ENCODE results near the gene IFI44L.

IFI44L gene

DNA sequence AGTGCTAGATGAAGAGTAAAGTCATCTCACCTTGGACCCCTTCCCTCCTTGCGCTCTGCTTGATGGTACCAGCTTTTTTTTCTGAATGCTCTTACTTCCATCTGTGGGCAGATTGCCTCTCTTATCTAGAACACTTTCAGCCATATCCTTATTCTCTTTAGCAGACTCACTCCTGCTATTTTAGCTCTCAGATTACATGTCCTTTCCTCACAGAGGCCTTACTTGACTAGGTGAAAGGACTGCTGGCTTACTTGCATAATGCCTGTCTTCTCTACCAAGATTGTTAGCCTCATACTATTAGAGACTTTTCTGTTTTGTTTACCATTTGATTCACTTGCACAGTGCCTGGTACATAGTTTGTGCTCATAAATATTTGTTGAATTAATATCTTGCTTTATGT lies 38.7 kb downstream of the IFI44L start:
- Mint-ChIP-seq H3K4me1 (ENCODE audit: low read depth) (peaks cover 25% of the 10 kb centered on the region), H3K27me3 (ENCODE audit: low read depth) (no peaks in the 10 kb centered on the region), H3K27ac (no peak overlapping the region), H3K4me3 (no peak overlapping the region), H3K9me3 (no peaks in the 10 kb centered on the region), H3K36me3 (ENCODE audit: low read depth) (peaks cover 71% of the 10 kb centered on the region)

DNA sequence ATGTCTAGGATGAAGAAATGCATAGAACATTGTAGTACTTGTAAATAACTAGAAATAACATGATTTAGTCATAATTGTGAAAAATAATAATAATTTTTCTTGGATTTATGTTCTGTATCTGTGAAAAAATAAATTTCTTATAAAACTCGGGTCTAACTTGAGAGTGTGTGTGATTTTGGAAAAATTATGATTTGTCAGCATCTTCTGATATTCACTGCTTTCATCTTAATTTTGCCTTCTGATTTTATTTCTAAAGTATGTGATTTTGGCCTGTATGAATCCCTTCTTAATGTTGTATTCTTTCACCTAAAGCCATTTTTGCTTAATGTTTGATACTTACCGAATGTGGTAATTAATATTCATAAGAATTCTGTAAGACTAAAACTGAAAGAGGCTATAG lies 43.7 kb downstream of the IFI44L start:
- H3K27ac Mint-ChIP-seq = no peak overlapping the region
- no peaks in the 10 kb centered on the region for H3K9me3 Mint-ChIP-seq
- no peaks in the 10 kb centered on the region for H3K27me3 Mint-ChIP-seq (ENCODE audit: low read depth)
- no peak overlapping the region for H3K4me3 Mint-ChIP-seq
- H3K4me1 Mint-ChIP-seq (ENCODE audit: low read depth) = peaks cover 7% of the 10 kb centered on the region
- peaks cover 52% of the 10 kb centered on the region for H3K36me3 Mint-ChIP-seq (ENCODE audit: low read depth)

GRCh38 chr1:78664763-78665162 lies 44.5 kb downstream of the IFI44L start:
- no peak overlapping the region for H3K4me3 Mint-ChIP-seq
- H3K27ac Mint-ChIP-seq = no peak overlapping the region
- H3K27me3 Mint-ChIP-seq (ENCODE audit: low read depth) = no peaks in the 10 kb centered on the region
- peaks cover 45% of the 10 kb centered on the region for H3K36me3 Mint-ChIP-seq (ENCODE audit: low read depth)
- no peaks in the 10 kb centered on the region for H3K9me3 Mint-ChIP-seq
- H3K4me1 Mint-ChIP-seq (ENCODE audit: low read depth) = peaks cover 2% of the 10 kb centered on the region

DNA sequence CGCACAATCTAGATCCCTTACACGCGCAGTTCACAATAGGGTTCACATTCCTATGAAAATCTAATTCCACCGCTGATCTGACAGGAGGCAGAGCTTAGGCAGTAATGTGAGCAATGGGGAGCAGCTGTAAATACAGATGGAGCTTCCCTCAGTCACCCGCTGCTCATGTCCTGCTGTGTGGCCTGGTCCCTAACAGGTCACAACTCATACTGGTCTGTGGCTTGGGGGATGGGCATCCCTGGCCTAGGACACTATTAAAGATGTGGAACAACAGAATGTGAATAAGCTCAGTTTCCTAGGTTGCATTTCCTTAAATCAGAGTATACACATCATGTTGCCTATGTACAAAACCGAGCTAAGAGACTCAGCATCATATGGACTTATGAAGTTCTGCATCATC lies 45.6 kb downstream of the IFI44L start:
- peaks cover 8% of the 10 kb centered on the region for H3K4me1 Mint-ChIP-seq (ENCODE audit: low read depth)
- H3K36me3 Mint-ChIP-seq (ENCODE audit: low read depth) = peaks cover 37% of the 10 kb centered on the region
- no peaks in the 10 kb centered on the region for H3K9me3 Mint-ChIP-seq
- no peak overlapping the region for H3K4me3 Mint-ChIP-seq
- H3K27ac Mint-ChIP-seq = no peak overlapping the region
- no peaks in the 10 kb centered on the region for H3K27me3 Mint-ChIP-seq (ENCODE audit: low read depth)

DNA sequence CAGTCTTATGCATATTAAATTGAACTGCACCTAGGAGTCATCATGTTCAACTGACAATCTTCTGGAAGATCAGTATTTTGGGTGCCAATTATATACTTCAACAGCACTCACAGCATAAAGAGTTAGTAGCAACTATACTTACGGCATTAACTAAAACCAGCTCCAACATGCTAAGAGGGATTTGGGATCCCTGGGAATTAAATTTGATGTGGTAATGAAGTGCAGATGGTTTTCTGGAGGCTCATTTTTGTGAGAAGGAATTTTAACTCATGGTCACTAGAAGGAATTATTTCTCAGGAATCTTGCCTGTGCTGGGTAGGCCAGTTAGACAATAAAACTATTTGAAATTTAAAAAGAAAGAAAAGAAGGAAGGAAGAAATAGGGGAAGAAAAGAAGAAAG lies 47.7 kb downstream of the IFI44L start:
- no peak overlapping the region for H3K27ac Mint-ChIP-seq
- peaks cover 23% of the 10 kb centered on the region for H3K36me3 Mint-ChIP-seq (ENCODE audit: low read depth)
- H3K9me3 Mint-ChIP-seq = no peaks in the 10 kb centered on the region
- peaks cover 17% of the 10 kb centered on the region for H3K4me1 Mint-ChIP-seq (ENCODE audit: low read depth)
- no peaks in the 10 kb centered on the region for H3K27me3 Mint-ChIP-seq (ENCODE audit: low read depth)
- no peak overlapping the region for H3K4me3 Mint-ChIP-seq

DNA sequence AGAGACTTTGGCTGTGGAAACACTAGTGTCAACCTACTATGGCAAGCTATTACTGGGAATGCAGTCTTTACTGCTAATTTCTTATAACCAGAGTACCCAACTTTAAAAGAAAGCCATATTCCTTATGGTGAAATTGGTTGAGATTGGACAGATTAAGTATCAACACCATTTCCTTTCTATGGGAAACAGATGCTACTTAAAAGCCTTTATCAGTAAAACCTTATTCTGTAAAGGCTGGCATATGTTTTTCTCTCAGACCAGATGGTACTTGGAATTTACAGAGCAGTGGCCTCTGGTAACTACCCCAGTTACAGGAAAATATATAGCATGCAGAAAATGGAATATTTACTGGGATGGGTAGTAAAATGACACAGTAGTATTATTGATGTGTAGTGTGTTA lies 48.2 kb downstream of the IFI44L start:
- Mint-ChIP-seq H3K27ac (no peak overlapping the region), H3K4me1 (ENCODE audit: low read depth) (peaks cover 17% of the 10 kb centered on the region), H3K9me3 (no peaks in the 10 kb centered on the region), H3K4me3 (no peak overlapping the region), H3K36me3 (ENCODE audit: low read depth) (peaks cover 18% of the 10 kb centered on the region), H3K27me3 (ENCODE audit: low read depth) (no peaks in the 10 kb centered on the region)

GRCh38 chr1:78672428-78672827 lies 52.2 kb downstream of the IFI44L start:
- Mint-ChIP-seq H3K27me3 (ENCODE audit: low read depth) (no peaks in the 10 kb centered on the region), H3K4me1 (ENCODE audit: low read depth) (peaks cover 21% of the 10 kb centered on the region), H3K27ac (no peak overlapping the region)

GRCh38 chr1:78673120-78673519 lies 52.9 kb downstream of the IFI44L start:
- peaks cover 1% of the 10 kb centered on the region for H3K36me3 Mint-ChIP-seq (ENCODE audit: low read depth)
- no peak overlapping the region for H3K4me3 Mint-ChIP-seq
- no peaks in the 10 kb centered on the region for H3K27me3 Mint-ChIP-seq (ENCODE audit: low read depth)
- H3K4me1 Mint-ChIP-seq (ENCODE audit: low read depth) = peaks cover 27% of the 10 kb centered on the region
- no peaks in the 10 kb centered on the region for H3K9me3 Mint-ChIP-seq
- H3K27ac Mint-ChIP-seq = no peak overlapping the region

More at GRCh38 chr1:78672428-78672827, 52.2 kb downstream of the IFI44L start:
- Mint-ChIP-seq H3K4me3 (no peak overlapping the region), H3K36me3 (ENCODE audit: low read depth) (peaks cover 1% of the 10 kb centered on the region), H3K9me3 (no peaks in the 10 kb centered on the region)

DNA sequence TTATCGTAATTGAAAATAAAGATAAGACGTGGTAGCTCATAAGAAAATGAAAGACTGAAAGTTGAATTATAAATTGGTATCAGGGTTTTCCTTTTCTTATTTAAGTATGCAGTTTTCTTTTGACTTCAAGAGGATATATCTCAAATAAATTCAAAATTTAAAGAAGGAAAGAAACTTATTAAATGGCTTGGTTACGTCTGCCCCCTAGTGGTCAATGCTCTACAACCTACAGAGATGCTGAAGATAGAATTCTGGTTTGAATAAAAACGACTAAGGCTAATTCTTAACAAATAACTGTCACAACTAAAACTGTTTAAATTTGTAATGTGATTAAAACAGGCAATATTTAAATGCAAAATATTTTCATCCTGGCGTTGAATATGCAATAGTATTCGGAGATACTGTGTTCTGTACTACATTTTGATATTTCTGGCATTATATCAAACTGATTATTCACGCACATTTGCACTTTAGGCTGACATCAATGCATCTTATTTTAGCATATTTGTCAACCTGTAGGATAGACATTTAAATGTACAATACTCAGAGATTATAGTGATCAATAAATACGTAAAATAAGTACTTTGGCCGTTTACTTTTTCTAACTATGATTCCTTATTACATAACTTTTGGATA lies 56.2 kb downstream of the IFI44L start:
- Mint-ChIP-seq H3K4me3 (no peak overlapping the region), H3K4me1 (ENCODE audit: low read depth) (peaks cover 23% of the 10 kb centered on the region), H3K27ac (no peak overlapping the region)

GRCh38 chr1:78676993-78677392 lies 56.7 kb downstream of the IFI44L start:
- Mint-ChIP-seq H3K36me3 (ENCODE audit: low read depth) (peaks cover 3% of the 10 kb centered on the region), H3K4me1 (ENCODE audit: low read depth) (peaks cover 19% of the 10 kb centered on the region), H3K9me3 (peaks cover 3% of the 10 kb centered on the region), H3K27ac (no peak overlapping the region), H3K4me3 (no peak overlapping the region), H3K27me3 (ENCODE audit: low read depth) (peaks cover 4% of the 10 kb centered on the region)

More for the DNA sequence above, 56.2 kb downstream of the IFI44L start:
- peaks cover 3% of the 10 kb centered on the region for H3K9me3 Mint-ChIP-seq
- H3K36me3 Mint-ChIP-seq (ENCODE audit: low read depth) = peaks cover 3% of the 10 kb centered on the region
- H3K27me3 Mint-ChIP-seq (ENCODE audit: low read depth) = peaks cover 4% of the 10 kb centered on the region

DNA sequence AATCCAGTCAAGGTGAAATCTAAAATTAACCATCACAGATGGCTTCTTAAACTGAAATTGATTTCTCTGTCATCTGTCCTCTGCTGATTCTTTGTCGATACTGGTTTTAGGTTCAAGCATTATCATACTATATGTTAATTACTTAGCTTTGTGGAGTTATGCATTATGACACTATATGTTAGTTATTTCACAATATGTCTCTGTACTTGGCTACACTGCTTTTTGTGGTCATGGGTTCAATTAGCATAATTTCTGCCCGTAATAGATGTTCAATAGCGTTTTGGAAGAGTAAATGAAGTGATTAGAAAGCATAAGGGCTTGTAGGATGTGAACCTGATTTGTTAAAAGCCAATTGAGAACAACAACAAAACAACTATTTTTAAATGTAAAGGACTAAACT lies 57.5 kb downstream of the IFI44L start:
- Mint-ChIP-seq H3K27ac (peak overlapping the region; percentile 82), H3K4me1 (ENCODE audit: low read depth) (peaks cover 19% of the 10 kb centered on the region), H3K4me3 (peak overlapping the region; percentile 32)

DNA sequence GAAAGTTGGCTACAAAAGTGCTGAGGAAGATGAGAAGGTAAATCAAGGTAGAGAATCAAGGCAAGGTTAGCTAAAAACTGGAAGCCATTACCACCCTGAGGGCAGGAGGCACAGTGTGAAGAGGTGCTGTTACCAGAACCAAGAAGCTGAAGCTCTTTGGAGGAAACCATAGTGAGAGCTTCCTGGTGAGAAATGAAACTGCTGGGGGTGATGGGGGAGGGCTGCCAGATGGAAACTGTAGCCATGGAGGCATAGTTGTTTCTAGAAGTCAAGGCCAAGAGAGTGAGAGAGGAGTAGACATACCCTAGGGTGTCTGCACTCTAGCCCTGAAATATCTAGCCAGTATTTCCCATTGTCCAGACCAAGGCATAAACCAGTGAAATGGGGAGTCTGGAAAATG lies 58.1 kb downstream of the IFI44L start:
- Mint-ChIP-seq H3K4me1 (ENCODE audit: low read depth) (peaks cover 19% of the 10 kb centered on the region), H3K27ac (peak overlapping the region; percentile 82), H3K9me3 (peaks cover 3% of the 10 kb centered on the region), H3K4me3 (peak overlapping the region; percentile 32), H3K27me3 (ENCODE audit: low read depth) (peaks cover 7% of the 10 kb centered on the region), H3K36me3 (ENCODE audit: low read depth) (peaks cover 3% of the 10 kb centered on the region)

More for the DNA sequence above, 57.5 kb downstream of the IFI44L start:
- Mint-ChIP-seq H3K27me3 (ENCODE audit: low read depth) (peaks cover 4% of the 10 kb centered on the region), H3K36me3 (ENCODE audit: low read depth) (peaks cover 3% of the 10 kb centered on the region), H3K9me3 (peaks cover 3% of the 10 kb centered on the region)

- Mint-ChIP-seq H3K36me3 (ENCODE audit: low read depth) (peaks cover 3% of the 10 kb centered on the region), H3K4me1 (ENCODE audit: low read depth) (peaks cover 16% of the 10 kb centered on the region), H3K27me3 (ENCODE audit: low read depth) (peaks cover 27% of the 10 kb centered on the region), H3K4me3 (no peak overlapping the region), H3K27ac (no peak overlapping the region), H3K9me3 (peaks cover 3% of the 10 kb centered on the region)
These were observed 61.0 kb downstream of the IFI44L start for GRCh38 chr1:78681265-78681664.

DNA sequence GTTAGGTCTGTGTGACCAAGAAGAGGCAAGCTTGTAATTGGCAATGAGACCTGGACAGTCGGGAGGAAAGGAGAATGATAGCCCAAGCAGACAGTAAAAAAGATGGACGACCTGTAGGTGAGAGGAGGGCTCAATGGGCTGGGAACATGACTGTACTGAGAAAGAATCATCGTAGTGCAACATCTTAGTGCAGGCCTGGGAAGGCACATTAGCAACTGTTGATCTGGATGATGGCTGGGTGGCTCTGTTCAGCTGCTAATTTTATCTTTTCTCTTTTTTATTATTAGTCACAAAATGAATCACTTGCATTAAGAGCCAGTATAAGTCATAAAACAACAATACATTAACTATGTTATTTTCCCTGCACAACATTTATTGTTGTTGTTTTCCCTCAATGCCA lies 62.2 kb downstream of the IFI44L start:
- H3K4me1 Mint-ChIP-seq (ENCODE audit: low read depth) = peaks cover 13% of the 10 kb centered on the region
- peaks cover 3% of the 10 kb centered on the region for H3K36me3 Mint-ChIP-seq (ENCODE audit: low read depth)
- no peak overlapping the region for H3K4me3 Mint-ChIP-seq
- H3K9me3 Mint-ChIP-seq = peaks cover 3% of the 10 kb centered on the region
- H3K27me3 Mint-ChIP-seq (ENCODE audit: low read depth) = peaks cover 27% of the 10 kb centered on the region
- no peak overlapping the region for H3K27ac Mint-ChIP-seq

DNA sequence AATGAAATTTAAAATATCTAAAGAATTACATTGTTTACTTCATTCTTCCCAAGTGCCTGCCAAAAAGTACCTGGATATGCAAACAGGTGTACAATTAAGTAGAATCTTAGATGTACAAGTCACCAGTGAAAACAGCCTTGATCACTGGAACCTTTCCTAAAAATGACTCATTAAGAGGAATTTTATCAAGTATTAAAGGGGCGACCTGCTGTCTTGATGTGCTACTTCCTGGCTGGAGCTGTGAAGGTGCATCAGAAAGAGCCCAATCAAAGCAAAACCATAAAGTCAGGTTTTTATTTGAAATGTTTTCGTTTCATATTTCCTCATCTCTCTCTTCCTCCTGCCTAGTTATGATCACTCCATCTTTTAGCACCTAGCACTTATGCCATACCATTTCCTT lies 62.8 kb downstream of the IFI44L start:
- Mint-ChIP-seq H3K9me3 (peaks cover 3% of the 10 kb centered on the region), H3K4me1 (ENCODE audit: low read depth) (peaks cover 7% of the 10 kb centered on the region), H3K4me3 (no peak overlapping the region), H3K27me3 (ENCODE audit: low read depth) (peaks cover 27% of the 10 kb centered on the region), H3K36me3 (ENCODE audit: low read depth) (peaks cover 3% of the 10 kb centered on the region), H3K27ac (no peak overlapping the region)

- Mint-ChIP-seq H3K4me3 (no peak overlapping the region), H3K9me3 (no peaks in the 10 kb centered on the region), H3K4me1 (ENCODE audit: low read depth) (no peaks in the 10 kb centered on the region), H3K27me3 (ENCODE audit: low read depth) (peaks cover 47% of the 10 kb centered on the region), H3K27ac (no peak overlapping the region), H3K36me3 (ENCODE audit: low read depth) (no peaks in the 10 kb centered on the region)
These were observed 67.1 kb downstream of the IFI44L start for GRCh38 chr1:78687315-78687714.

Measured in T-helper 1 cell treated with Interleukin-12 subunit alpha and Interleukin-12 subunit beta and Interleukin-4 antibody, amounts not matched to agents 30 μg/mL and 1 μg/mL, for 36 hours (primary cell).